GM12878 (cell line): ENCODE data around the gene ABCB9. TPM values are rescaled to one million over a fixed set of nuclear protein-coding genes. Genes with fewer than 3 reads are reported as not detected.

ENCODE experiments used
- ASH2L ChIP-seq: fragments of 300-600, 200-600 bp; sonication (generic); IDR thresholded peaks from 2 replicates; pipeline ENCODE4 v1.6.1; 2017; ENCODE audit warnings: low read depth, mild to moderate bottlenecking, borderline replicate concordance
- ATF7 ChIP-seq: fragments of 450-650 bp; IDR thresholded peaks from 2 replicates; pipeline ENCODE4 v1.6.1; 2016; ENCODE audit warnings: low read depth, mild to moderate bottlenecking
- BRCA1 ChIP-seq: IDR thresholded peaks from 2 replicates; pipeline ENCODE4 v1.6.1; 2011; ENCODE audit warnings: low read depth, low read length, improper control_type of control experiment
- EGR1 ChIP-seq, 2 experiments: IDR thresholded peaks; 1 replicate in 1 of 2; 2 replicates in 1 of 2; pipeline ENCODE4 v1.6.1; 2011 to 2012; ENCODE audit warnings: low read depth in 2 of 2, low read length in 2 of 2, borderline replicate concordance in 1 of 2, mild to moderate bottlenecking in 1 of 2, moderate library complexity in 1 of 2
- EP300 ChIP-seq, 2 experiments: fragments of 150-350 bp in 1 of 2; IDR thresholded peaks; 2 replicates each; pipeline ENCODE4 v1.6.1; 2011 to 2012; ENCODE audit warnings: low read depth in 2 of 2, low read length in 2 of 2, borderline replicate concordance in 1 of 2, improper control_type of control experiment in 1 of 2, inconsistent platforms in 1 of 2; ENCODE audit not compliant: control insufficient read depth in 1 of 2
- FOXM1 ChIP-seq: IDR thresholded peaks from 2 replicates; pipeline ENCODE4 v1.6.1; 2012; ENCODE audit warnings: low read depth, mild to moderate bottlenecking, inconsistent platforms, low read length, moderate library complexity
- GABPA ChIP-seq: IDR thresholded peaks from 2 replicates; pipeline ENCODE4 v1.6.1; 2014; ENCODE audit warnings: antibody characterized with exemption, low read depth, mild to moderate bottlenecking, inconsistent platforms
- HDAC2 ChIP-seq: fragments of 200-600 bp; sonication (generic); IDR thresholded peaks from 2 replicates; pipeline ENCODE4 v1.6.1; 2017
- HDGF ChIP-seq: fragments of 450-650 bp; IDR thresholded peaks from 2 replicates; pipeline ENCODE4 v1.6.1; 2016; ENCODE audit warnings: antibody characterized with exemption
- IKZF2 ChIP-seq, 2 experiments: fragments of 450-650 bp; IDR thresholded peaks; 2 replicates each; pipeline ENCODE4 v1.6.1; 2017; ENCODE audit warnings: mild to moderate bottlenecking in 2 of 2, moderate library complexity in 2 of 2
- MEF2B ChIP-seq: fragments of 450-650 bp; IDR thresholded peaks from 2 replicates; pipeline ENCODE4 v1.6.1; 2018; ENCODE audit warnings: mild to moderate bottlenecking, moderate library complexity; ENCODE audit not compliant: partially characterized antibody, poor library complexity, severe bottlenecking
- MXI1 ChIP-seq: fragments of 150-350 bp; IDR thresholded peaks from 2 replicates; pipeline ENCODE4 v1.6.1; 2011; ENCODE audit warnings: low read depth, mild to moderate bottlenecking, inconsistent platforms, low read length, improper control_type of control experiment
- MYB ChIP-seq: fragments of 150-350 bp; IDR thresholded peaks from 2 replicates; pipeline ENCODE4 v1.6.1; 2014; ENCODE audit warnings: mild to moderate bottlenecking, low read depth, low read length, borderline replicate concordance
- MYC ChIP-seq: IDR thresholded peaks from 2 replicates; pipeline ENCODE4 v1.6.1; 2011; ENCODE audit warnings: mild to moderate bottlenecking, low read length, moderate library complexity, inconsistent platforms; ENCODE audit not compliant: insufficient read depth, insufficient replicate concordance, insufficient read length, severe bottlenecking
- POU2F2 ChIP-seq: IDR thresholded peaks from 3 replicates; pipeline ENCODE4 v1.6.1; 2011; ENCODE audit warnings: low read depth, mild to moderate bottlenecking, low read length, borderline replicate concordance
- RAD51 ChIP-seq: fragments of 450-650 bp; IDR thresholded peaks from 2 replicates; pipeline ENCODE4 v1.6.1; 2016; ENCODE audit warnings: moderate library complexity, mild to moderate bottlenecking, inconsistent platforms
- SMAD1 ChIP-seq: fragments of 450-650 bp; IDR thresholded peaks from 2 replicates; pipeline ENCODE4 v1.6.1; 2018; ENCODE audit warnings: mild to moderate bottlenecking, low read depth; ENCODE audit not compliant: partially characterized antibody
- SMAD5 ChIP-seq: IDR thresholded peaks from 2 replicates; pipeline ENCODE4 v1.6.1; 2016; ENCODE audit warnings: antibody characterized with exemption, low read depth
- SP1 ChIP-seq: IDR thresholded peaks from one replicate; pipeline ENCODE4 v1.6.1; 2011; ENCODE audit warnings: low read depth, low read length
- STAT3 ChIP-seq: IDR thresholded peaks from 2 replicates; pipeline ENCODE4 v1.6.1; 2011; ENCODE audit warnings: low read depth, low read length, improper control_type of control experiment
- TCF7 ChIP-seq: IDR thresholded peaks from 2 replicates; pipeline ENCODE4 v1.6.1; 2014; ENCODE audit warnings: antibody characterized with exemption, borderline replicate concordance
- YY1 ChIP-seq: IDR thresholded peaks from 2 replicates; pipeline ENCODE4 v1.6.1; 2011; ENCODE audit warnings: low read depth, mild to moderate bottlenecking, low read length
- ZNF217 ChIP-seq: fragments of 450-650 bp; IDR thresholded peaks from 2 replicates; pipeline ENCODE4 v1.6.1; 2017; ENCODE audit warnings: antibody characterized with exemption, mild to moderate bottlenecking
- ZNF622 ChIP-seq: fragments of 450-650 bp; IDR thresholded peaks from 2 replicates; pipeline ENCODE4 v1.6.1; 2017; ENCODE audit warnings: mild to moderate bottlenecking, inconsistent platforms
- polyA plus RNA-seq, 11 experiments: library from polyadenylated mRNA; depleted of rRNA in 4 of 11; unstranded in 6 of 11; stranded (reverse) in 5 of 11; fragments of >200 nt; fragmentation: Nextera tagmentation in 4 of 11; fragmentation: Illumina TruSeq in 1 of 11; extraction: Ambion mirVana in 4 of 11; extraction: Trizol in 1 of 11; gene quantifications; 1 replicate in 1 of 11; 2 replicates in 10 of 11; pipeline versions ENCODE4 v1.2.1 to v1.2.3, GENCODE V29; 2011 to 2016; ENCODE audit warnings: inconsistent platforms in 2 of 11, missing spikeins in 2 of 11, low read depth in 1 of 11
- total RNA-seq, 4 experiments: library from RNA; depleted of rRNA in 3 of 4; stranded (reverse); fragments of >200 nt in 3 of 4; fragmentation: Illumina TruSeq in 1 of 4; extraction: Trizol in 1 of 4; gene quantifications; 2 replicates each; pipeline versions ENCODE4 v1.2.1 to v1.2.3, GENCODE V29; 2013 to 2021
- TF ChIP-seq, protein P1 (sequence below): fragments of 450-650 bp; formaldehyde crosslinking; IDR thresholded peaks from 2 replicates; pipeline ENCODE4 v1.4.0; 2020; ENCODE audit warnings: mild to moderate bottlenecking, moderate library complexity
- TF ChIP-seq, protein P2 (sequence below): fragments of 450-650 bp; IDR thresholded peaks from 2 replicates; pipeline ENCODE4 v1.6.1; 2018; ENCODE audit warnings: borderline replicate concordance, mild to moderate bottlenecking; ENCODE audit not compliant: partially characterized antibody

Gene ABCB9
- total and polyA plus RNA-seq, 10 of the 15 experiments (the other 5 are each of a cell fraction or from before 2014, with no cell fraction given): 0.37 to 4.9 (median 3.1) TPM

DNA sequence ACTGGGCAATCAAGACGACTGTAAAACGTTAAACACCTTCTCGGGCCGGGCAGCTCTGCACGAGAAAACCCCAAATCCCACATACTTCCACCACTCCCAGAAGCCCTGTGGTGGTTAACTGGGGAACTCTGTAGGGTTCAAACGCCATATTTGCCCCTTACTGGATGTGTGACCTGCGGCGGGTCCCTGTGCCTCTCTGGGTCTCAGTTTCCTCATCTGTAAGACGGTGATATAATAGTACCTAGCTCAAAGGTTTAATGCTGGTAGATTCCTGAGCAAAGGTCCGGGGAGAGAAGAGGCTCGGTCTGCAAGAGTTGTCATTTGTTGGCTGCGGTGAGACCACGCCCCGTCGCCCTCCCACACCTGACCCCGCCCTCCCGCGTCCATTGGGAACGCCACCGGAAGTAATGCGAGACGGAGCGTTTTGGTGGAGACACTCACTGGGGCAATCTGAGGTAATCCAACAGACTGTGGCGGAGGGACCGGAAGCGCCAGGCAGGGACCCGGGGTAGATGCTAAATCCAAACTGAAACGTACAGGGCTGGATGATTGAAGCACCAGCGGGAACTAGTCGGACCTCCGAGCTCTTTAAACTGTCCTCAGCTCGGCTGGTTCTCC lies 8.1 kb upstream of the ABCB9 start (continued):
- TF ChIP-seq YY1: peak; percentile 91
- TF ChIP-seq IKZF2 (IDR thresholded peaks at IDR 0.05): peak in 1 of 2 experiments; percentile 25; a peak in 1 of 4 replicates
- no peak for TF ChIP-seq BRCA1
- no peak for TF ChIP-seq FOXM1
- TF ChIP-seq ZNF622: no peak
- no peak for TF ChIP-seq SMAD1
- TF ChIP-seq POU2F2: peak; percentile 78; the same call in 1 of the 3 replicates
- TF ChIP-seq ATF7: peak; percentile 93
- TF ChIP-seq MYC: peak; percentile 39
- TF ChIP-seq EGR1 (IDR thresholded peaks at IDR 0.05; ENCODE audit: borderline replicate concordance in 1 of 2, low read depth in 2 of 2, low read length in 2 of 2): peak; percentile 45 to 70; a peak in 2 of 3 replicates
- TF ChIP-seq ZNF217: no peak
- peak; percentile 62; the same call in 1 of the 2 replicates for TF ChIP-seq MYB
- TF ChIP-seq GABPA: peak; percentile 97
- peak; percentile 83 for TF ChIP-seq SP1
- no peak for TF ChIP-seq HDAC2
- TF ChIP-seq STAT3: no peak
- TF ChIP-seq HDGF: peak; percentile 62; the same call in 1 of the 2 replicates
- TF ChIP-seq SMAD5: no peak
- TF ChIP-seq, protein P1, sequence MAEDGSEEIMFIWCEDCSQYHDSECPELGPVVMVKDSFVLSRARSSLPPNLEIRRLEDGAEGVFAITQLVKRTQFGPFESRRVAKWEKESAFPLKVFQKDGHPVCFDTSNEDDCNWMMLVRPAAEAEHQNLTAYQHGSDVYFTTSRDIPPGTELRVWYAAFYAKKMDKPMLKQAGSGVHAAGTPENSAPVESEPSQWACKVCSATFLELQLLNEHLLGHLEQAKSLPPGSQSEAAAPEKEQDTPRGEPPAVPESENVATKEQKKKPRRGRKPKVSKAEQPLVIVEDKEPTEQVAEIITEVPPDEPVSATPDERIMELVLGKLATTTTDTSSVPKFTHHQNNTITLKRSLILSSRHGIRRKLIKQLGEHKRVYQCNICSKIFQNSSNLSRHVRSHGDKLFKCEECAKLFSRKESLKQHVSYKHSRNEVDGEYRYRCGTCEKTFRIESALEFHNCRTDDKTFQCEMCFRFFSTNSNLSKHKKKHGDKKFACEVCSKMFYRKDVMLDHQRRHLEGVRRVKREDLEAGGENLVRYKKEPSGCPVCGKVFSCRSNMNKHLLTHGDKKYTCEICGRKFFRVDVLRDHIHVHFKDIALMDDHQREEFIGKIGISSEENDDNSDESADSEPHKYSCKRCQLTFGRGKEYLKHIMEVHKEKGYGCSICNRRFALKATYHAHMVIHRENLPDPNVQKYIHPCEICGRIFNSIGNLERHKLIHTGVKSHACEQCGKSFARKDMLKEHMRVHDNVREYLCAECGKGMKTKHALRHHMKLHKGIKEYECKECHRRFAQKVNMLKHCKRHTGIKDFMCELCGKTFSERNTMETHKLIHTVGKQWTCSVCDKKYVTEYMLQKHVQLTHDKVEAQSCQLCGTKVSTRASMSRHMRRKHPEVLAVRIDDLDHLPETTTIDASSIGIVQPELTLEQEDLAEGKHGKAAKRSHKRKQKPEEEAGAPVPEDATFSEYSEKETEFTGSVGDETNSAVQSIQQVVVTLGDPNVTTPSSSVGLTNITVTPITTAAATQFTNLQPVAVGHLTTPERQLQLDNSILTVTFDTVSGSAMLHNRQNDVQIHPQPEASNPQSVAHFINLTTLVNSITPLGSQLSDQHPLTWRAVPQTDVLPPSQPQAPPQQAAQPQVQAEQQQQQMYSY: no peak
- TF ChIP-seq ASH2L: no peak
- TF ChIP-seq, protein P2, sequence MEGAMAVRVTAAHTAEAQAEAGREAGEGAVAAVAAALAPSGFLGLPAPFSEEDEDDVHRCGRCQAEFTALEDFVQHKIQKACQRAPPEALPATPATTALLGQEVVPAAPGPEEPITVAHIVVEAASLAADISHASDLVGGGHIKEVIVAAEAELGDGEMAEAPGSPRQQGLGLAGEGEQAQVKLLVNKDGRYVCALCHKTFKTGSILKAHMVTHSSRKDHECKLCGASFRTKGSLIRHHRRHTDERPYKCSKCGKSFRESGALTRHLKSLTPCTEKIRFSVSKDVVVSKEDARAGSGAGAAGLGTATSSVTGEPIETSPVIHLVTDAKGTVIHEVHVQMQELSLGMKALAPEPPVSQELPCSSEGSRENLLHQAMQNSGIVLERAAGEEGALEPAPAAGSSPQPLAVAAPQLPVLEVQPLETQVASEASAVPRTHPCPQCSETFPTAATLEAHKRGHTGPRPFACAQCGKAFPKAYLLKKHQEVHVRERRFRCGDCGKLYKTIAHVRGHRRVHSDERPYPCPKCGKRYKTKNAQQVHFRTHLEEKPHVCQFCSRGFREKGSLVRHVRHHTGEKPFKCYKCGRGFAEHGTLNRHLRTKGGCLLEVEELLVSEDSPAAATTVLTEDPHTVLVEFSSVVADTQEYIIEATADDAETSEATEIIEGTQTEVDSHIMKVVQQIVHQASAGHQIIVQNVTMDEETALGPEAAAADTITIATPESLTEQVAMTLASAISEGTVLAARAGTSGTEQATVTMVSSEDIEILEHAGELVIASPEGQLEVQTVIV: no peak
- TF ChIP-seq RAD51: 0 out of 2 replicates have a peak, but pooled peaks have one; percentile 54
- TF ChIP-seq TCF7: no peak; the same call in 1 of the 2 replicates
- peak; percentile 42; the same call in 1 of the 2 replicates for TF ChIP-seq MXI1
- TF ChIP-seq MEF2B: peak; percentile 15
- TF ChIP-seq EP300 (IDR thresholded peaks at IDR 0.05; ENCODE audit: borderline replicate concordance in 1 of 2, control insufficient read depth in 1 of 2, low read depth in 2 of 2, low read length in 2 of 2): no peak
